C1 segment of cervical spinal cord (tissue), 14 donors: Measurements from ENCODE around the gene MGAT4C.
"Not testable (repeated sequence)": the region's sequence is repeated elsewhere in the genome, so short reads cannot be mapped to it uniquely, and the experiment has no call there.

ENCODE experiments used
- DNase-seq, 14 donors: peaks; one replicate each; lab custom pipeline; 2025; lab: John Stamatoyannopoulos, UW

The MGAT4C gene

GRCh38 chr12:86134561-86134960, 121.6 kb downstream of the MGAT4C start:
- DNase-seq, result no peak

- DNase-seq, result not testable (repeated sequence)
These were observed 129.3 kb downstream of the MGAT4C start for GRCh38 chr12:86126900-86127299.

- no peak for DNase-seq
These were observed 133.2 kb downstream of the MGAT4C start for GRCh38 chr12:86122846-86123468.

- no peak for DNase-seq
These were observed 138.0 kb downstream of the MGAT4C start for GRCh38 chr12:86118161-86118560.

- DNase-seq, result no peak
These were observed 138.5 kb downstream of the MGAT4C start for GRCh38 chr12:86117711-86118110.

GRCh38 chr12:86104087-86104486, 152.1 kb downstream of the MGAT4C start:
- no peak for DNase-seq

- no peak for DNase-seq
These were observed 159.0 kb downstream of the MGAT4C start for GRCh38 chr12:86097161-86097560.

- no peak for DNase-seq
These were observed 164.5 kb downstream of the MGAT4C start for GRCh38 chr12:86091681-86092080.

GRCh38 chr12:86081843-86082242, 174.3 kb downstream of the MGAT4C start:
- DNase-seq, result no peak

- DNase-seq, result not testable (repeated sequence)
These were observed 197.1 kb downstream of the MGAT4C start for GRCh38 chr12:86059052-86059451.

- no peak for DNase-seq
These were observed 198.9 kb downstream of the MGAT4C start for GRCh38 chr12:86057092-86057845.

- no peak for DNase-seq
These were observed 203.3 kb downstream of the MGAT4C start for GRCh38 chr12:86052921-86053320.

GRCh38 chr12:86050010-86050409, 206.2 kb downstream of the MGAT4C start:
- no peak for DNase-seq

- DNase-seq, result no peak
These were observed 211.8 kb downstream of the MGAT4C start for GRCh38 chr12:86044396-86044795.

- DNase-seq, result no peak
These were observed 214.1 kb downstream of the MGAT4C start for GRCh38 chr12:86042062-86042461.

- no peak for DNase-seq
These were observed 237.8 kb downstream of the MGAT4C start for GRCh38 chr12:86018361-86018760.

GRCh38 chr12:86015026-86015425, 241.2 kb downstream of the MGAT4C start:
- DNase-seq, result no peak

- DNase-seq, result no peak
These were observed 249.5 kb downstream of the MGAT4C start for GRCh38 chr12:86006727-86007126.

GRCh38 chr12:85998074-85998473, 258.1 kb downstream of the MGAT4C start:
- DNase-seq, result no peak

- no peak for DNase-seq
These were observed 259.9 kb downstream of the MGAT4C start for GRCh38 chr12:85996280-85996679.

GRCh38 chr12:85993746-85994145, 262.4 kb downstream of the MGAT4C start:
- no peak for DNase-seq

GRCh38 chr12:85985996-85986395, 270.2 kb downstream of the MGAT4C start:
- no peak for DNase-seq

GRCh38 chr12:85983601-85984000, 272.6 kb downstream of the MGAT4C start:
- DNase-seq, result no peak
